Inferior parietal cortex (tissue), 1 donor: ENCODE results near the gene PLK5.
"Not testable (repeated sequence)": the region's sequence is repeated elsewhere in the genome, so short reads cannot be mapped to it uniquely, and the experiment has no call there.

Source experiments
- DNase-seq: peaks from one replicate; pipeline ENCODE4 v3.0.0-alpha.2; 2016; ENCODE audit errors: extremely low spot score

PLK5 gene

DNA sequence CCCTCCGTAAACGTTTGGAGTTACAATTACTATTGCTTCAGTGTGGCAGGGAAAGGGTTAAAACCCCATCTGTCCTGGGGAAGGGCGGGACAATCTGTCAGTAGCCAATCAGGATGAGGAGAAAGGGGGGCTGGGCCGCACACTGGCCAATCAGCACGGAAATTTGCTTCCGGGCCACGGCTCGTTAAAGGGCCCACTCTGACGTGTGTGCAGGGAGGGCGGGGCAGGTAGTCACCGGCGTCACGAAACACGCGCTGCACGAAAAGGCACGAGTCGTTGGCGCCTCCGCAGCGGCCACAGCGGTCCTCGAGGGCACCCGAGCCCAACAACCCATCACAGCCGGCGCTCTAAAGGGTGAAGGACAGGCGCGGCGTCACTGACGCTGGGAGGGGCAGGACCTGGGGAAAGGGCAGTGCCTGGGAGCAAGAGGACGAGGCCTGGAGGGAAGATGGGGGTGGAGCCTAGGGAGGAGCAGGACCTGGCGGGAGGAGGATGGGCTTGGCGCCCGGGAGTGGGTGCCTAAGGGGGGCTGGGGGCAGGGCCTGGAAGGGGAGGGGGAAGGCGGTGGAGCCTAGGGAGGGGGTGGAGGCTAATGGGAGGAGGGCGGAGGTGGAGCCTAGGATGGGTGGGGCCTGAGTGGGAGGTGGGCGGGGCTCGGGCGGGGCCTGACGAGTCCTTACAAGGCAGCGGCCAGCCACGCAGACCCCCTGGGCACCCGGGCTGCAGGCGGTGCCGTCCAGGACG, 15.9 kb upstream of the PLK5 start:
- DNase-seq, result peak; percentile 94

DNA sequence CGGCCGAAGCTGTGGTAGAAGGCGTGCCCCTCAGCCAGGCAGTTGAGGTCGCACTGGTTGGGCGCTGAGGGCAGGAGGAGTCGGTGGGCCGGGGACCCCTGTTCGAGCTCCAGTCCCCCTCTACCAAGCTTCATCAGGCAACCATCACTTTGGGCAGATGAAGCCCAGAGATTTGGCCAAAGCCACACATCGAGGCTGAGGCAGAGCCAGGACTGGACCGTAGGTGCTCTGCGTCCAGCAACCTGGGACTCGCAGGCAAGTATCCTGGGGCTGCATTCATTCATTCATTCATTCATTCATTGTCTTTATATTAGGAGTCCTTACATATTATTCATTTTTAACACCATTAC, 15.4 kb upstream of the PLK5 start:
- DNase-seq, result no peak

DNA sequence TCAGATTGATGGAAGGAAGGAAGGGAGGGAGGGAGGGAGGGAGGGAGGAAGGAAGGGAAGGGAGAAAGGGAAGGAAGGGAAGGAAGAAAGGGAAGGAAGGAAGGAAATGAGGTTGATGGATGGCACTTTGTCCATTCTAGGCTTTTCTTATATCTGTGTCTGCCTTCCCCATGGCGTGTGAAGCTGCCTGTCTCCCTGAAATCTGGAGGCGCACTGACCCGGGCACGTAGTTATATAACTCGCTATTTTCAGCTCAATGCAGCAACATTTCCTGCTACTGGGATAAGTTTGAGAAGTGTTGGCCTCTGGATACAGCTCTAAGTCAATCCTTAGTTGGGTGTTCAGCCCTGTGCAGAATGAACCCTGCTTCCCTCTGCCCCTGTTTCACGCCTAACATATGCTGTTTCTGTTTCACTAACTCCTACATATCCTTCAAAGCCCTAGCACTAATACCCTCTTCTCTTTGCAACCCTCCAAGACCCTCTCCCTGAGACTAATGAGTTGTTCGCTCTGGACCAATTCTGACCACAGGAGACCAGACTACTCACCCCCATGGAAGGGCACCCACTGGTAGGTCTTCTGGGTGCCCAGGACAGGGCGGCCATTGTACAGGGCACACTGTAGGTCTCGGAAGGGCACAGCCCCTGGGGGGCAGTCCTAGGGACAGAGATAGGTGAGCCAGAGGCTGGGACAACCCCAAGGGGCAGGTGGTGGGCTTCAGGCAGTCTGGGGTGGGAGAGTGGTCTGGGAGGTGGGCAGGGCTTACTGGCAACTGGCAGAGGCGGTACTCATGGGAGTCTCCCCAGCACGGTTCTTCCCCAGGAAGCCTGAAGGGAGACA, 14.1 kb upstream of the PLK5 start:
- no peak for DNase-seq

DNA sequence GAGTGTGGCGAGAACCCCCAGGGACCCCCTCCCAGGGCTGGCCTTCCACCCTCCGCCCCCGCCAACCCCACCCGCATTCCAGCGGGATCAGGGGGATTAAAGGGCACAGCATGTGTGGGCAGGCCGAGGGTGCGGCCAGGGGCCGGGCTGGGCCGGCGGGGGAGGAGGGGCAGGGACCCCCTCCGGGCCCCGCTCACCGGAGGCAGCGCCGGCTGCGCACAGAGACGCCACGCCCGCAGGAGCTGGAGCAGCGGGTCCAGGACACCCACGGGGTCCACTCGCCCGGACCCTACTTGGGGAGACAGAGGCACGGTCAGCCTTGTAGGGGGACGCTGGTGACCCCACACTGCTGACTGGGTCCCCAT, 13.5 kb upstream of the PLK5 start:
- DNase-seq, result no peak

DNA sequence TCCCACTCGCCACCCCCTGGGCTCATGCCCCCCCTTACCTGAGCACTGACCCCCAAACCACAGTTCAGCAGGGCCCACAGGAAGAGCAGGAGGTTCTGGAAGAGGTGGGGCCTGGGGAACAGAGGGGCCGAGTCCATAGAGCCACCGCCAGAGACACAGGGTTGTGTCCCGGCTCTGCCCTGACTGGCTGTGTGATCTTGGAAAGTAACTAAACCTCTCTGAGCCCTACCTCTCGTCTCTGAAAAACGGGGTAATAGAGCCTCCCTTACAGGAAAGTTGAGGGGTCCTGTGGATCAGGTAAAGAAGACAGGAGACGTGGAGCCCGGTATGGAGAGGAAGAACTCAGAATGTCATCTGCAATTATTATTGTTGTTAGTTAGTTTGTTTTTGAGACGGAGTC, 13.1 kb upstream of the PLK5 start:
- no peak for DNase-seq

DNA sequence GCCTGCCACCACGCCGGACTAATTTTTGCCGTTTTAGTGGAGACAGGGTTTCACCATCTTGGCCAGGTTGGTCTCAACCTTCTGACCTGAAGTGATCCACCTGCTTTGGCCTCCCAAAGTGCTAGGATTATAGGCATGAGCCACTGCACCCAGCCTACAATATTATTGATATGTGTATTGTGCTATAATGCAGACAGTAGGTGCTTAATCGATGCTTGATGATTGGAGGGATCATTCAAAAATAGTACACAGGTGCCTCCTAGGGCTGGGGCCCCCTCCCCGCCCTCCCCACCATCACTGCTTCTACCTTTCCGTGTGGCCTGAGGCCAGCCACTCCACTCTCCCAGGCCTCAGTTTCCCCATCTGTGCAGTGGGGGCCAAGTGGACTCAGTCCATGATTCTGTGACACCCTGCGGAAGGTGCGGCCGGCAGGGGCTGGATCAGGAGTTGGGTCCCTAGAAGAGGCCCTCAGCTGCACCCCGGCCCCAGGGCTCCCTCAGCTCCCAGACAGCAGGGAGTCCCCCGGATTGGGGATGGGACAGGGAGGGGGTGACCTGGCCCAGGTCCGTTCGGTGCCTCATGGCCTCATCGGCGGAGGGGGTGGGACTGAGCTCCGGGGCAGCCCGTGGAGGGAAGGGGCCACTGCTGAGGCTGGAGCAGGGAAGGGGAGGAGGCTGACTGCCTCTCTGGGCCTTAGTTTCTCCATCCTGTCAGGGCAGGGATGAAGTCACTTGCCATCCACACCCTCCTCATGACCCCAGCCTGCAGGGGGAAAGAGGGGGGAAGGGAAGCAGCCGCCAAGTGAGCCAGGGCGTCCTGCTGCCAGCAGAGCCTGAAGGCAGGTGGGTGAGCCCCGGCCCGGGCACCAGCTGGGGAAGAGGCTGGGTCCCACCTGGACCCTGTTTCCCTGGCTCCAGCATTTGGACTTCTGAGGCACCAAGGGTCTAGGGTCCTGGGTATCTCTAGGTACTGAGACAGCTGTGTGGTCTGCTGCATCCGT, 12.3 kb upstream of the PLK5 start:
- no peak for DNase-seq

DNA sequence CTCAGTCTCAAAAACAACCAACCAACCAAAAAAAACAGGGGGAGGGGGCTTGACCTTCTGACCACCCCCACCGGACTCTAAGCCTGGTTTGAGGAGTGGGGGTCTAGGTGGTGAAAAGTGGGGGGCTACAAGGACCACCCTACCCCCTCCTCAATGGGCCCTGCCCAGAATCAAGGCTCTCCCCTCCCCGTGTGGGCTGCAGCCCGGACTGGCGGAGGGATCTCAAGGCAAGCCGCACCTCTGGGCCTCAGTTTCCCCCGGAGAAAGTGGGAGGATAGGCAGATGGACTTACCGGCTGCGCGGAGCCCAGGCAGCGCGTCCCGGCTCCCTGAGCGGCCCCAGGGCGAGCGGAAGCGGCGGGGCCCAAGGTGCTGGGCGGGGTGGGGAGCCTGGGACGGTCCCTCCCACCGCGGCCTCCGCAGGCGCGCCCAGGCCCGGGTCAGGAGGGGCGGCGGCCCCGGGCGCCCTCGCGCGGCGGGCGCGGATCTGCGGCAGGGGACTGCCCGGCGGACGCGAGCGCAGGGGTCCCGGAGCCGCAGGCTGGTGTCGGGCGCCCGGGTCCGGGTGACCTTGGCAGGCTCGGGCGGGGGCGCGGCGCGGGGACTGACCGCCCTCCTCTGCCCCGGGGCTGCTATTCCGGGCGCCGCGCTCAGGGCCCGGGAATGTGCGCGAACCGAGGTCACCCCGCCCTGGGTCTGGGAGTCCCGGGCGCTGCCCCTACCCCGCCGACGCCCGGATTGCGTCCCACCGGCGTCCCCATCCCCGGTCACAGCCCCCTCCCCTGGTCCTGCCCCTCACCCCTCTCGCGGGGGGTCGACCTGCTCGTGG, 11.0 kb upstream of the PLK5 start, which contains the start of gene ADAMTSL5:
Gene ADAMTSL5, minus strand, starts transcription at position 349 of the 828 bp plus-strand sequence. CDS start 2,076 bp downstream, outside the sequence.
- no peak for DNase-seq

DNA sequence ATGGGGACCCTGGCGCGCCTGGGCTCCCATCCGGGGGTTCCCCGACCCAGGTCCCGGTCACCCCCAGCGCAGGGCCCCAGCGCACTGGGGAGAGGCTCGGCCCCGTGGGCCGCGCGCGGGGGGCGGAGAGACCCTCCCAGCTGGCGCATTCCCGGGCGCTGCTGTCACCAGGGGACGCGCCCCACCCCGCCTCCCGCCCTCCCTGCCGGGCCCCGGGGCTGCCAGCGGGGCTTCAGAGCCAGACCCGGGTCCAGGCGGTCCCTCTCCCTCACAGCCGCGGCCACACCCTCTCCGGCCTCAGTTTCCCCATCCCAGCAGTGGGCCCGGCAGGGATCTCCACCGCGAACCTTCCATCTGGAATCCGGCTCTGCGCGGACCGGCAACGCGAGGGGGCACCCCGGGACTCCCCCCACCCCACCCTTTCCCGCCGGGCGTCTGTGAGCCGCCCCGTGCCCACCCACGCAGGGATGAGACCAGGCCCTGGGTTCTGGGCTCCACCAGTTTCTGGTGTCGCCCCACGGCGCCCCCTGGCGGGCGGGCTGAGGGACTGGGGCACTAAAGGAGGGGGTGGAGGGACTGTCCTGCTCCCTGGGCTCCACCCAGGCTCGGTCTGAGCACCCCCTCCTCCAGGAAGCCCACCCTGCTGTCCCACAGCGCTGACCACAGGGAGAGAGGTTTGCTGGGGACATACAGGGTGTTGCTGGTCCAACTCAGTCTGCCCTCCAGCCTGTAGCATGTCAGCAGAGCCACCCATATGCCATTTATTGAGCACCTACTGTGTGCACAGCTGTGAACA, 10.2 kb upstream of the PLK5 start:
- no peak for DNase-seq

DNA sequence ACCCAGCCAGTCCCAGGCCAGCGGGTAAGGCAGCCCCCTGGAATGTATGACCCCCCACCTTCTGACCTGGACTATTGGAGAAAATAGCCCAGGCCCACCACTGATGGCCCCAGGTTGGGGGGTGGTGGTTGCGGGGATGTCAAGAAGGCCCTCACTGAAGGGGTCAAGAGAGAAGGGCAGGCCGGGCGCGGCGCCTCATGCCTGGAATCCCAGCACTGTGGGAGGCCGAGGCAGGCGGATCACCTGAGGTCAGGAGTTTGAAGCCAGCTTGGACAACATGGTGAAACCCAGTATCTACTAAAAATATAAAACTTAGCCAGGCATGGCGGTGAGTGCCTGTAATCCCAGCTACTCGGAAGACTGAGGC, 9.6 kb upstream of the PLK5 start:
- DNase-seq, result no peak

DNA sequence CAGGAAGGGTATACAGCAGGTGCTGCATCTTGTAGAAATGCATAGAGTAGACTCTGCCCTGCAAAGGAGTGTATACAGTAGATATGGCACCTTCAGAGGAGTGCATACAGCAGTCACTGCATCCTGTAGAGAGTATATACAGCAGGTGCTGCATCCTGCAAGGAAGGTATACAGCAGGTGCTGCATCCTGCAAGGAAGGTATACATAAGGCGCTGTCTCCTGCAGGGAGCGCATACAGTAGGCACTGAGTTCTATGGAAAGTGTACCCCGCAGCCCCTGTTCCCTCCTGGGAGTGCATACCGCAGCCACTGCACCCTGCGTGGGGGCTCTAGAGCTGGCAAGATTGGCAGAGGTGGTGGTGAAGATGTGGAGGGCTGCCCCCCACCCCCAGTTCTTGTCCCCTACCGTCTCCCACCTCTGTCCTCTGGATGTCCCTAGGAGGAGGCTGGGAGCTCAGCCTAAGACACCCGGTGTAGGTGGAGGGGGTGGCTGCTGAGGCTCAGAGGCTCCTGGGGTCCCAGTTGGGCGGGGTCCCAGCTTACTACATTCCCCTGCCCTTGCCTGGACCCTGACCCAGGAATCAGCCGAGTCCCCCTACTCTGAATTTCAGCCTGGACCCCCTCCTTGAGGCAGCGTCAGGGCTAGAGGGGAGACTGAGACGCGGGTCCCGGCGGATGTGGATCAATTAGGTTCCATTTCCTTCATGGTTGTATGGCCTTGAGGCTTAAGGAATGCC, 8.7 kb upstream of the PLK5 start:
- no peak for DNase-seq

DNA sequence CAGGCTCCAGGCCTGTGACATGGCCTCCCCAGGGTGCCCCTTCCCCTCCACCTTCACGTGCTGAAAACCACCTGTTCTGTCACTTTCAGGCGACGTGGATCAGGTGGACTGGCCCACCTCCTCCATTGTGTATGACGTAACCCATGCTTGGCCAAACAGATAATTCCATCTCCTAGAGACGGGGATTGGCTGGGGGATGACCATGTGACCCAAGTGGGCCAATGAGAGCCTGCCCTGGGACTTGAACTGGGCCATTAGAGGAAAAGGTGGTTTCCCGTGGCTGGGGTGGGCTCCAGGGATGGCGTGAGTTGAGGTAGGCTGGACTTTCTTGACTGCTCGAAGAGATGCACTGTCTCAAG, 7.5 kb upstream of the PLK5 start:
- DNase-seq, result no peak

DNA sequence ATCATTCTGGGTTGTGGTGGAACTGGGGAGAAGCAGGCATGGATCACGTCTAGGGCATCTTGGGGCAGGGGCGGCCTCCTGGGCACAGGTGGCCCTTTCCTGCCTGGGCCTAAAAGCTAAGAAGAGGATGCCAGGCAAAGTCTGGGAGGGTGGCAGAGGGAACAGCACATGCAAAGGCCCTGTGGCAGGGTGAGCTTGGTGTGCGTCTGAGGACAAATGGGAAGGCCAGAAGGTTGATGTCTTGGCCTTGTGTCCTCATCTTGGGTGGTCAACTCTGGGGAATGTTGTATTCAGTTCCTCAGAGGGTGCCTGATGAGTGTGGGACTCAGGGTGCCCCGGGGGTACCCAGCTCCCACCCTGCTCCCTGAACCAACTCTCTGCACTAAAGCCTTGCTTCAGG, 5.4 kb upstream of the PLK5 start:
- DNase-seq, result no peak

DNA sequence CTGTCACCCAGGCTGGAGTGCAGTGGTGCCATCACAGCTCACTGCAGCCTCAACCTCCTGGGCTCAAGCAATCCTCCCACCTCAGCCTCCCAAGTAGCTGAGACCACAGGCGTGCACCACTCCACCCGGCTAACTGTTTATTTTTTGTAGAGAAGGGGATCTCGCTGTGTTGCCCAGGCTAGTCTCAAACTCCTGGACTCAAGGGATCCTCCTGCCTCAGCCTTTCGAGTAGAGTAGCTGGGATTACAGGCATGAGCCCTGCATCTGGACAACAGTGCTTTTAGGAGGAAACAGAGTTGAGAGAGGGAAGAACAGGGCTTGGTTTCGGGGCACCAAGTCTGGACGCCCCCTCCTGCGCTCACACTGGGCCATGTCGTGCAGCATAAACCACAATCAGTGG, 4.1 kb upstream of the PLK5 start:
- not testable (repeated sequence) for DNase-seq

DNA sequence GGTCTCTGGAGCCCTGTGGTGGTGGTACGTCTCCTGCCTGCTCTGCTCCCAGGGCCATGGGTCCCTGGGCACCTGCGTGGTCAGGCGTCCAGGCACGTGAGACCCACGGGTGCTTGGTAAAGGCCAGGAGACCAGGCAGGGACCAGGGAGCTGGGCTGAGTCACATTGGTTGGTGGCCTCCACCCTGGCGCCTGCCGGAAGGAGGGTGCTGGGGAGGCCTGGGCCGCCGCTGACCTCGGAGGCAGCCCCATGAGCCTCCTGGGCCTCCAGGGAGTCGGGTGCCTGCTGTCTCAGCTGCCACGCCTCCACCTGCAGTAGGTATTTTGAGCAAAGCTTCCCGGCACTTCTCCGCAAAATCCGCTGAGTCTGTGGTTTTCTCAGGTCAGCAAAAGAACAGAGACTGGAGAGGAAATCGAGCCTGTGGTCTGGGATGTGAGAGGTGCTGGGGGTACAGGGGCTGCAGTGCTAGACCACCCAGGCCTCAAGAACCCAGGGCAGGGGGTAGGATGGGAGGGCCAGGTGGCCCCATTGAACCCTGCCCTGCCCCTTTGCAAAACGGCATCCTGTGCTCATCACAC, 3.6 kb upstream of the PLK5 start:
- no peak for DNase-seq

DNA sequence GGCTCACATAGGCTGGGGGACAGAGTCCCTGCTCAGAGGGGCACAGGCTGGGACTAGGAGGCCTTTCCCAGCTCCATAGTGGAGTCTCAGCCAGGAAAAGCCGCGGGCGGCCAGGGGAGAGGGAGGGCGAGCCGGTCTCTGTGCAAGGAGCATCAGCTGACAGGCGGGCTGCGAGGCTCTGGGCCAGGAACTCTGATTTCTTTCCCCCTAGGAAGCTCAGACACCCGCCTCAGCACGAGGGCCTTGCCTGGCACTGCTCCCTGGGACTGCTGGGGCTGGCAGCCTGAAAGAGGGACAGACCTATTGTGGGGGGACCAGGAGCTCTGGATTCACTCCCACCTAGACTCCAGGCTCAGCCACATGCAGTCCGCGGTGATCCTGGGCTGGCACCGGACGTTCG, 2.2 kb upstream of the PLK5 start:
- no peak for DNase-seq

DNA sequence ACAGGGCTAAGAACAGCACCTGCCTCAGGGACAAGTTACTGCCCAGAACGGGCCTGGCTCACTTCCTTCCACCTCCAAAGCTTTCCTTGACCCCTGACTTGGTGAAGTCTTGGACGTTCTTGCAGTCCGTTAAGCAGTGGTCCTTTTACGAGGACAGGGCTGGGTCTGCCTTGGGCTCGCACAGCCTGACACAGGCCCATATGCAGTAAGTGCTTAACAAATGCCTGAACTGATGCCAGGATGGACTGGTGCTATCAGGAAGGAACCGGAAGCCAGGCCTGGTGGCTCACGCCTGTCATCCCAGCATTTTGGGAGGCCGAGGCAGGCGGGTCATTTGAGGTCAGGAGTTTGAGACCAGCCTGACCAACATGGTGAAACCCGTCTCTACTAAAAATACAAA, 1.8 kb upstream of the PLK5 start:
- no peak for DNase-seq

DNA sequence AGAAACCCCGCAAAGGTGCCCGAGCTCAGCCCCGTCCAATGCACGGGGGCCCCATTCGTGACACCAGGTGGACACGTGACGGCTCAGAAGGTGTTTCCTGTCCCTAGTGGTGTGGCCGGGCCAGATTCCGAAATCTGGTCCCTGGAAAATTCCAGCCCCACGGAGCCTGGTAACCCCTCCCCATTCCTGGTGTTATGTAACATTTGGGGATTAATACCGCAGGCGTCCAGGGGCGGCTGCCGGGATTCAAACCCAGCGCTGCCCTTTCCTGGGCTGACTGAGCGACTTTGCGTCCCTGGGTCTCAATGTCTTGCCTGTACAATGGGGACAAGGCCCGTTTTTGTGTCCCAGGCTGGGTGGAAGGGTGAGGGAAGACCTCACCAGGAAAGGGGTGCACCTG, 1.0 kb upstream of the PLK5 start:
- DNase-seq, result no peak

DNA sequence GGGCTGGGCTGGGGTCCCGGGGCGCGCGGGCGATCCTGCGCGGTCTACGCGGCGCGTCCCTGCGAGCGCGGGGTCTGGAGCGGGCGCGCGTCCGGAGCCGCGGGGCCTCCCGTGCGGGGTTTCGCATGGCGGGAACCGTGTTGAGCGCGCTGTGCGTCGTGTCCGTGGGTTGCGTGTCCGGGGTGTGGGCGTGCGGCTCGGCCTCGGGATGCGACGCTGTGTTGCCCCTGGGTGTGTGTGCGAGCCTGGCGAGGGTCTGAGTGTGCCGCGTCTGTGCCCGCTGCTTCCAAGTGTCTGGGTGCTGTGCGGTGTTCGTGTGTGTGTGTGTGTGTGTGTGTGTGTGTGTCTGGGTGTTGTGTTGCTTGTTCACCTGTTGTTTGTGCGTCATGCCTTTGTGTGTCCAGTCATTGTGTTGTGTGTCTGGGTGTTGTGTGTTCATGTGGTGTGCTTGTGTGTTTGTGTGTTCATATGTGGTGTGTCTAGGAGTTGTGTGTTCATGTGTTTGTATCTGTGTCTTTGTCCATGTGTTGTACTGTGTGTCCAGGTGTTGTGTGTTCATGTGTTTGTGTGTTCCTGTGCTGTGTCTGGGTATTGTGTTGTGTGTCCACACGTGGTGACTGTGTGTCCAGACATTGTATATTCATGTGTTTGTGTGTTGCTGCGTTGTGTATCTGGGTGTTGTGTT, 552 bp downstream of the PLK5 start:
- no peak for DNase-seq

DNA sequence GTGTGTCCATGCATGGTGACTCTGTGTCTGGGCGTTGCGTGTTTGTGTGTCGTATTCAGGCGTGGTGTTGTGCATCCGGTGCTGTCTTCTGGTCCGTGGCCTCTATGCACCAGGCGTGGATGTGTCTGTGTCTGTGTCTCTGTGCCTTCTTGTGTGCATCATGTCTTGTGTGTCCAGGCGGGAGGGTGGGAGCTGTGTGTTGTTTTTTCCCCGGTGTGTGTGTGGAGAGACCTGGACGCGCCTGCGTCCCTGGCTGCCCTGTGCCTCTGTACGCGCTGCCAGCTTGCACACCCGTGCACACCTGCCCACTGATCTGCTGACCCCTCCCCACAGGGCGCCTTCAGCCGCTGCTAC, 1.1 kb downstream of the PLK5 start:
- DNase-seq, result no peak
